K562 (cell line): ENCODE results near the gene RRBP1. TPM values are rescaled to one million over a fixed set of nuclear protein-coding genes. Genes with fewer than 3 reads are reported as not detected.

Experiments
- ATAC-seq: fragments of 200-7000 bp; cut with Tn5 transposase; 3 replicates; pipeline ENCODE4 v1.9.1; 2020; ENCODE audit warnings: moderate library complexity
- BruUV-seq: library from RNA; stranded (reverse); fragments of 400-500 nt; replicated peaks from 2 replicates; lab custom pipeline; 2021; lab: Mats Ljungman, UMichigan
- CTCF ChIA-PET: fragments of 300-600 bp; formaldehyde crosslinking; extraction: SDS; loops from one replicate; lab custom pipeline; 2021; ENCODE audit warnings: low intra/inter-chr PET ratio; lab: Yijun Ruan, JAX
- POLR2A ChIA-PET: fragments of 300-600, 350-650 bp; sonication (Branson Sonifier 250); formaldehyde crosslinking; extraction: SDS; loops from one replicate; lab custom pipeline; 2021; ENCODE audit warnings: antibody characterized with exemption, inconsistent platforms; lab: Yijun Ruan, JAX
- DNase-seq, 4 experiments: peaks; one replicate each; pipeline versions ENCODE4 v3.0.0 to v3.0.0-alpha.2; 2011 to 2018; ENCODE audit warnings: low spot score in 3 of 4, mixed read lengths in 3 of 4; ENCODE audit errors: extremely low read depth in 1 of 4
- FAIRE-seq: peaks from 2 replicates; lab custom pipeline; 2011; peaks lifted over from hg19 to GRCh38; lab: Jason Lieb, UNC
- H2AFZ ChIP-seq: 2 replicates; pipeline ENCODE4 v1.6.0; 2011; ENCODE audit warnings: low read depth, low read length, control low read depth, inconsistent platforms
- H3K27ac ChIP-seq: fragments of 200-600 bp; 3 replicates; pipeline ENCODE4 v1.8.0; 2011; ENCODE audit warnings: low read depth, mild to moderate bottlenecking, control low read depth, inconsistent platforms, low read length, moderate library complexity, mixed read lengths; ENCODE audit errors: extremely low read depth
- H3K27me3 ChIP-seq, 2 experiments: fragments of 300-600 bp in 1 of 2; 2 replicates in 1 of 2; 3 replicates in 1 of 2; pipeline versions ENCODE4 v1.6.0 to v1.8.0; 2011; ENCODE audit warnings: inconsistent platforms in 2 of 2, low read length in 2 of 2, mild to moderate bottlenecking in 1 of 2, mixed read lengths in 1 of 2, moderate library complexity in 1 of 2; ENCODE audit not compliant: control insufficient read depth in 2 of 2, insufficient read depth in 2 of 2
- H3K36me3 ChIP-seq: fragments of 300-600 bp; 3 replicates; pipeline ENCODE4 v1.8.0; 2011; ENCODE audit warnings: mild to moderate bottlenecking, low read length, inconsistent platforms; ENCODE audit not compliant: control insufficient read depth, insufficient read depth
- H3K4me1 ChIP-seq, 2 experiments: fragments of 200-600 bp in 1 of 2; replicated peaks in 1 of 2; 2 replicates in 1 of 2; 3 replicates in 1 of 2; pipeline versions ENCODE4 v1.5.1 to v1.8.0; 2011; ENCODE audit warnings: inconsistent platforms in 2 of 2, low read length in 2 of 2, mild to moderate bottlenecking in 1 of 2, mixed read lengths in 1 of 2, moderate library complexity in 1 of 2; ENCODE audit not compliant: control insufficient read depth in 2 of 2, insufficient read depth in 2 of 2
- H3K4me2 ChIP-seq: 2 replicates; pipeline ENCODE4 v1.6.1; 2011; ENCODE audit warnings: low read length, control low read depth, inconsistent platforms, mixed read lengths; ENCODE audit not compliant: insufficient read depth
- H3K4me3 ChIP-seq: fragments of 200-600 bp; sonication (generic), shearing (Covaris generic); 2 replicates; pipeline ENCODE4 v1.5.1; 2016; ENCODE audit warnings: control low read depth, inconsistent platforms
- H3K79me2 ChIP-seq: fragments of 200-600 bp; 3 replicates; pipeline ENCODE4 v1.8.0; 2011; ENCODE audit warnings: low read length, inconsistent platforms; ENCODE audit not compliant: control insufficient read depth, insufficient read depth
- H3K9ac ChIP-seq, 2 experiments: 2 replicates each; pipeline versions ENCODE4 v1.6.0 to v1.6.1; 2011; ENCODE audit warnings: low read depth in 2 of 2, low read length in 2 of 2, control low read depth in 1 of 2, inconsistent platforms in 1 of 2, mild to moderate bottlenecking in 1 of 2, mixed read lengths in 1 of 2; ENCODE audit not compliant: insufficient read depth in 1 of 2
- H3K9me1 ChIP-seq: one replicate; pipeline ENCODE4 v1.6.0; 2011; ENCODE audit warnings: inconsistent platforms, mild to moderate bottlenecking, low read length, moderate library complexity; ENCODE audit not compliant: control insufficient read depth, insufficient read depth
- H3K9me3 ChIP-seq: replicated peaks from 2 replicates; pipeline ENCODE4 v1.5.1; 2011; ENCODE audit warnings: low read depth, low read length, inconsistent platforms; ENCODE audit not compliant: control insufficient read depth, insufficient read depth
- H4K20me1 ChIP-seq: replicated peaks from 2 replicates; pipeline ENCODE4 v1.6.1; 2011; ENCODE audit warnings: low read length, inconsistent platforms, mixed read lengths; ENCODE audit not compliant: control insufficient read depth, insufficient read depth
- ARID4B ChIP-seq: sonication (generic); formaldehyde crosslinking; IDR thresholded peaks from 2 replicates; pipeline ENCODE4 v1.8.0; 2022; ENCODE audit warnings: mild to moderate bottlenecking, missing genetic modification reagents
- CHD1 ChIP-seq: fragments of 200-600 bp; sonication (generic); IDR thresholded peaks from one replicate; pipeline ENCODE4 v1.6.1; 2012; ENCODE audit warnings: mild to moderate bottlenecking, moderate library complexity, low read length, inconsistent platforms
- ERF ChIP-seq: fragments of 450-650 bp; formaldehyde crosslinking; IDR thresholded peaks from 2 replicates; pipeline ENCODE4 v1.4.0; 2020; ENCODE audit warnings: mild to moderate bottlenecking, mixed read lengths
- HOXB6 ChIP-seq: fragments of 250-450 bp; sonication (Bioruptor Pico); IDR thresholded peaks from 2 replicates; pipeline ENCODE4 v1.5.1; 2022; ENCODE audit warnings: mild to moderate bottlenecking, borderline replicate concordance
- ILK ChIP-seq: fragments of 450-650 bp; IDR thresholded peaks from 2 replicates; pipeline ENCODE4 v1.6.1; 2016; ENCODE audit warnings: missing genetic modification characterization, low read depth, mild to moderate bottlenecking, missing compliant biosample characterization, moderate library complexity, borderline replicate concordance
- MEF2D ChIP-seq: conservative IDR thresholded peaks from 2 replicates; pipeline ENCODE4 v1.6.1; 2016; ENCODE audit warnings: low read depth, missing genetic modification characterization, missing compliant biosample characterization
- PHB2 ChIP-seq: fragments of 450-650 bp; IDR thresholded peaks from 2 replicates; pipeline ENCODE4 v1.6.1; 2017; ENCODE audit warnings: low read depth
- POLR2G ChIP-seq: fragments of 200-400 bp; formaldehyde crosslinking; IDR thresholded peaks from 2 replicates; pipeline ENCODE4 v1.6.1; 2017; ENCODE audit warnings: low read depth, mild to moderate bottlenecking, antibody characterized with exemption, low read length, moderate library complexity
- RFX1 ChIP-seq: fragments of 450-650 bp; IDR thresholded peaks from 2 replicates; pipeline ENCODE4 v1.6.1; 2016; ENCODE audit warnings: mild to moderate bottlenecking, moderate library complexity
- ZFPM2 ChIP-seq: fragments of 250-450 bp; sonication (Bioruptor Pico); IDR thresholded peaks from 2 replicates; pipeline ENCODE4 v1.5.1; 2022; ENCODE audit warnings: mild to moderate bottlenecking
- ZNF324 ChIP-seq: fragments of 250-450 bp; sonication (Bioruptor Pico); IDR thresholded peaks from 2 replicates; pipeline ENCODE4 v1.4.0; 2020; ENCODE audit warnings: mild to moderate bottlenecking
- WGBS: fragments of 100-300 bp; shearing (Covaris generic); methylation state at CpG from one replicate; pipeline ENCODE4 v1.1.6; 2016; ENCODE audit warnings: low coverage, mixed read lengths; ENCODE audit not compliant: insufficient coverage; ENCODE audit errors: missing lambda C conversion rate; 5-methylcytosine and 5-hydroxymethylcytosine counted together
- in situ Hi-C: fragments of 300-500 bp; cut with MboI; formaldehyde crosslinking; loops from 4 replicates; pipeline ENCODE4 v1.15.0; 2018; ENCODE audit warnings: inconsistent platforms, mixed read lengths
- intact Hi-C: fragments of 100-400 bp; cut with micrococcal nuclease; formaldehyde crosslinking; loops from 2 replicates; pipeline ENCODE4 v1.14.2; 2022
- polyA plus RNA-seq, 8 experiments: library from polyadenylated mRNA; depleted of rRNA in 4 of 8; stranded (reverse) in 5 of 8; unstranded in 3 of 8; fragments of >200 nt; fragmentation: Nextera tagmentation in 2 of 8; fragmentation: Illumina TruSeq in 1 of 8; extraction: Ambion mirVana in 2 of 8; extraction: Trizol in 1 of 8; gene quantifications; 2 replicates each; pipeline versions ENCODE4 v1.2.1 to v1.2.3, GENCODE V29; 2011 to 2014; ENCODE audit warnings: inconsistent platforms in 1 of 8, missing spikeins in 1 of 8
- total RNA-seq, 7 experiments: library from RNA; depleted of rRNA in 6 of 7; stranded (reverse); fragments of >200 nt in 6 of 7; fragmentation: Illumina TruSeq in 2 of 7; extraction: Trizol in 2 of 7; gene quantifications; 2 replicates each; pipeline versions ENCODE4 v1.2.1 to v1.2.3, GENCODE V29; 2011 to 2021; ENCODE audit warnings: low replicate concordance in 1 of 7

Gene RRBP1
- total and polyA plus RNA-seq, 9 of the 15 experiments (the other 6 are each of a cell fraction or from before 2014, with no cell fraction given) = 0.84 to 32.0 (median 17.6) TPM

GRCh38 chr20:17566345-17566744 is 115.7 kb downstream of the RRBP1 start:
- no peak overlapping the region for H3K4me2 ChIP-seq
- H3K27me3 ChIP-seq = no peaks in the 10 kb centered on the region
- peaks cover 10 to 17% of the 10 kb centered on the region in 2 experiments; a peak in 4 of 5 replicates for H3K4me1 ChIP-seq
- no peak overlapping the region for H3K9ac ChIP-seq
- no peaks in the 10 kb centered on the region; the same call in 1 of the 2 replicates for H4K20me1 ChIP-seq
- H2AFZ ChIP-seq = no peak overlapping the region
- DNase-seq (no peak), FAIRE-seq (no peak), ATAC-seq (no peak)
- ChIA-PET POLR2A (interaction anchor here (0.6 to 0.9 kb wide), 2 partner anchors 24 to 838 kb away, joined by 3 read pairs; no protein-coding TSS in a partner anchor), CTCF (no interaction called here)
- no peak overlapping the region for H3K4me3 ChIP-seq
- in situ Hi-C loops = no loop called here
- no peaks in the 10 kb centered on the region for H3K9me1 ChIP-seq
- WGBS = 65% methylated on average over 3 of the region's 3 CpGs
- H3K79me2 ChIP-seq = peaks cover 15% of the 10 kb centered on the region
- no TSS peak for BruUV-seq
- no peaks in the 10 kb centered on the region for H3K9me3 ChIP-seq
- no peak overlapping the region for H3K27ac ChIP-seq
- intact Hi-C loops = no loop called here
- no peaks in the 10 kb centered on the region for H3K36me3 ChIP-seq
- TF ChIP-seq ERF (CRISPR knock-in tag) = no peak
- TF ChIP-seq CHD1 = no peak
- no peak for TF ChIP-seq ZNF324
- no peak for TF ChIP-seq PHB2
- no peak for TF ChIP-seq HOXB6
- TF ChIP-seq RFX1 = no peak
- no peak for TF ChIP-seq POLR2G
- TF ChIP-seq ILK = no peak
- no peak for TF ChIP-seq MEF2D (tag)
- TF ChIP-seq ARID4B (CRISPR knock-in tag) = no peak
- no peak for TF ChIP-seq ZFPM2 (CRISPR knock-in tag)
